Measurements from ENCODE around the gene USF3. TPM values are rescaled to one million over a fixed set of nuclear protein-coding genes. Genes with fewer than 3 reads are reported as not detected.

USF3 gene
- total and polyA plus RNA-seq, 3 experiments from 2014 or later = 4.9 to 13.2 (median 11.2) TPM

GRCh38 chr3:113736548-113737089 is 40.2 kb upstream of the USF3 start:
- no peaks in the 10 kb centered on the region for H3K36me3 ChIP-seq (ENCODE audit: insufficient read depth, low read length)
- Mint-ChIP-seq H3K36me3 (peaks cover 0 to 21% (median 0%) of the 10 kb centered on the region in 3 donors), H3K27me3 (no peaks in the 10 kb centered on the region), H3K4me3 (peak overlapping the region in 2 of 7 donors; percentile 51 to 56), H3K27ac (peak overlapping the region; percentile 80 to 97 (median 88)), H3K4me1 (peaks cover 51 to 89% (median 86%) of the 10 kb centered on the region in 3 donors), H3K9me3 (no peaks in the 10 kb centered on the region)
- no peak overlapping the region for H3K27ac ChIP-seq (ENCODE audit: low read depth, low read length)
- DNase-seq = peak in 3 of 5 donors; percentile 13 to 68 (median 65)
- POLR2A ChIA-PET = interaction anchor here (0.6 to 3.2 kb wide), 2 partner anchors 9 to 477 kb away, joined by 7 to 23 read pairs; partner anchors contain the start of genes ATP6V1A and NAA50
- CTCF ChIA-PET = interaction anchor here (0.7 to 5.7 kb wide), 21 partner anchors 9 to 682 kb away, joined by 3 to 75 read pairs (median 4); partner anchors contain the start of genes ATP6V1A, GRAMD1C and NAA50
- H3K27me3 ChIP-seq (ENCODE audit: insufficient read depth, low read length, poor library complexity, severe bottlenecking) = no peaks in the 10 kb centered on the region
- no peak overlapping the region for H3K4me3 ChIP-seq (ENCODE audit: low read length)
- no peaks in the 10 kb centered on the region for H3K9me3 ChIP-seq (ENCODE audit: low read length)
- H3K4me1 ChIP-seq (ENCODE audit: insufficient read depth, low read length) = peaks cover 10% of the 10 kb centered on the region

GRCh38 chr3:113731694-113732093 is 35.3 kb upstream of the USF3 start:
- Histone ChIP-seq H3K36me3 (ENCODE audit: insufficient read depth, low read length) (no peaks in the 10 kb centered on the region), H3K27ac (ENCODE audit: low read depth, low read length) (no peak overlapping the region), H3K27me3 (ENCODE audit: insufficient read depth, low read length, poor library complexity, severe bottlenecking) (no peaks in the 10 kb centered on the region), H3K9me3 (ENCODE audit: low read length) (no peaks in the 10 kb centered on the region), H3K4me3 (ENCODE audit: low read length) (no peak overlapping the region), H3K4me1 (ENCODE audit: insufficient read depth, low read length) (no peaks in the 10 kb centered on the region)
- Mint-ChIP-seq H3K27me3 (no peaks in the 10 kb centered on the region), H3K9me3 (no peaks in the 10 kb centered on the region), H3K27ac (peak overlapping the region in 2 of 8 donors; percentile 13 to 33), H3K4me3 (no peak overlapping the region), H3K4me1 (peaks cover 40 to 74% (median 65%) of the 10 kb centered on the region in 3 donors), H3K36me3 (peaks cover 0 to 39% (median 0%) of the 10 kb centered on the region in 3 donors)
- ChIA-PET POLR2A (no interaction called here), CTCF (interaction anchor here (1.4 to 5.7 kb wide), 3 partner anchors 14 to 181 kb away, joined by 3 to 75 read pairs (median 4); partner anchors contain the start of genes ATP6V1A and NAA50)
- DNase-seq = peak in 1 of 5 donors; percentile 10

- POLR2A ChIA-PET = no interaction called here
- Histone ChIP-seq H3K27ac (ENCODE audit: low read depth, low read length) (no peak overlapping the region), H3K4me3 (ENCODE audit: low read length) (no peak overlapping the region), H3K27me3 (ENCODE audit: insufficient read depth, low read length, poor library complexity, severe bottlenecking) (no peaks in the 10 kb centered on the region), H3K36me3 (ENCODE audit: insufficient read depth, low read length) (no peaks in the 10 kb centered on the region), H3K9me3 (ENCODE audit: low read length) (no peaks in the 10 kb centered on the region), H3K4me1 (ENCODE audit: insufficient read depth, low read length) (no peaks in the 10 kb centered on the region)
- Mint-ChIP-seq H3K27ac (peak overlapping the region in 2 of 8 donors; percentile 1 to 34), H3K27me3 (no peaks in the 10 kb centered on the region), H3K4me1 (peaks cover 40 to 72% (median 66%) of the 10 kb centered on the region in 3 donors), H3K36me3 (peaks cover 0 to 40% (median 0%) of the 10 kb centered on the region in 3 donors), H3K4me3 (no peak overlapping the region), H3K9me3 (no peaks in the 10 kb centered on the region)
- DNase-seq = no peak
- CTCF ChIA-PET = interaction anchor here (1.6 kb wide), 1 partner anchor 14 kb away, joined by 5 read pairs; no protein-coding TSS in a partner anchor
Observed at GRCh38 chr3:113730550-113730949, 34.1 kb upstream of the USF3 start.

- H3K27me3 Mint-ChIP-seq = no peaks in the 10 kb centered on the region
- Histone ChIP-seq H3K27ac (ENCODE audit: low read depth, low read length) (no peak overlapping the region), H3K4me1 (ENCODE audit: insufficient read depth, low read length) (no peaks in the 10 kb centered on the region), H3K9me3 (ENCODE audit: low read length) (no peaks in the 10 kb centered on the region), H3K27me3 (ENCODE audit: insufficient read depth, low read length, poor library complexity, severe bottlenecking) (no peaks in the 10 kb centered on the region), H3K4me3 (ENCODE audit: low read length) (no peak overlapping the region), H3K36me3 (ENCODE audit: insufficient read depth, low read length) (no peaks in the 10 kb centered on the region)
- peak overlapping the region in 1 of 8 donors; percentile 73 for H3K27ac Mint-ChIP-seq
- DNase-seq = no peak
- H3K9me3 Mint-ChIP-seq = no peaks in the 10 kb centered on the region
- POLR2A ChIA-PET = interaction anchor here (0.7 kb wide), 1 partner anchor 190 kb away, joined by 4 read pairs; no protein-coding TSS in a partner anchor
- peaks cover 38 to 70% (median 63%) of the 10 kb centered on the region in 3 donors for H3K4me1 Mint-ChIP-seq
- no peak overlapping the region for H3K4me3 Mint-ChIP-seq
- CTCF ChIA-PET = interaction anchor here (2.3 kb wide), 1 partner anchor 17 kb away, joined by 8 read pairs; the partner anchor contains the start of gene NAA50
- peaks cover 0 to 50% (median 3%) of the 10 kb centered on the region in 3 donors for H3K36me3 Mint-ChIP-seq
Observed at GRCh38 chr3:113728661-113729060, 32.2 kb upstream of the USF3 start.

GRCh38 chr3:113721636-113722035 is 25.2 kb upstream of the USF3 start:
- Mint-ChIP-seq H3K27ac (peak overlapping the region in 1 of 8 donors; percentile 91), H3K36me3 (peaks cover 11 to 71% (median 14%) of the 10 kb centered on the region in 3 donors)
- POLR2A ChIA-PET = no interaction called here

GRCh38 chr3:113719758-113720157 is 23.3 kb upstream of the USF3 start:
- Mint-ChIP-seq H3K9me3 (no peaks in the 10 kb centered on the region), H3K4me3 (no peak overlapping the region), H3K27ac (no peak overlapping the region), H3K36me3 (peaks cover 11 to 72% (median 17%) of the 10 kb centered on the region in 3 donors), H3K27me3 (no peaks in the 10 kb centered on the region), H3K4me1 (peaks cover 6 to 22% (median 16%) of the 10 kb centered on the region in 3 donors)
- no peak overlapping the region for H3K27ac ChIP-seq (ENCODE audit: low read depth, low read length)
- H3K27me3 ChIP-seq (ENCODE audit: insufficient read depth, low read length, poor library complexity, severe bottlenecking) = no peaks in the 10 kb centered on the region
- CTCF ChIA-PET = no interaction called here
- POLR2A ChIA-PET = no interaction called here
- peaks cover 30% of the 10 kb centered on the region for H3K36me3 ChIP-seq (ENCODE audit: insufficient read depth, low read length)
- no peak overlapping the region for H3K4me3 ChIP-seq (ENCODE audit: low read length)
- no peaks in the 10 kb centered on the region for H3K9me3 ChIP-seq (ENCODE audit: low read length)
- H3K4me1 ChIP-seq (ENCODE audit: insufficient read depth, low read length) = no peaks in the 10 kb centered on the region
- no peak for DNase-seq

More at GRCh38 chr3:113721636-113722035, 25.2 kb upstream of the USF3 start:
- Histone ChIP-seq H3K4me1 (ENCODE audit: insufficient read depth, low read length) (no peaks in the 10 kb centered on the region), H3K4me3 (ENCODE audit: low read length) (no peak overlapping the region), H3K36me3 (ENCODE audit: insufficient read depth, low read length) (peaks cover 30% of the 10 kb centered on the region), H3K27me3 (ENCODE audit: insufficient read depth, low read length, poor library complexity, severe bottlenecking) (no peaks in the 10 kb centered on the region), H3K27ac (ENCODE audit: low read depth, low read length) (no peak overlapping the region), H3K9me3 (ENCODE audit: low read length) (no peaks in the 10 kb centered on the region)
- Mint-ChIP-seq H3K9me3 (no peaks in the 10 kb centered on the region), H3K27me3 (no peaks in the 10 kb centered on the region), H3K4me1 (peaks cover 13 to 32% (median 26%) of the 10 kb centered on the region in 3 donors), H3K4me3 (no peak overlapping the region)
- CTCF ChIA-PET = interaction anchor here (1.1 kb wide), 1 partner anchor 23 kb away, joined by 3 read pairs; no protein-coding TSS in a partner anchor
- no peak for DNase-seq

GRCh38 chr3:113719294-113719693 is 22.9 kb upstream of the USF3 start:
- H3K4me1 ChIP-seq (ENCODE audit: insufficient read depth, low read length) = no peaks in the 10 kb centered on the region
- H3K4me3 Mint-ChIP-seq = no peak overlapping the region
- DNase-seq = no peak
- no peak overlapping the region for H3K27ac ChIP-seq (ENCODE audit: low read depth, low read length)
- ChIA-PET CTCF (no interaction called here), POLR2A (no interaction called here)
- H3K9me3 ChIP-seq (ENCODE audit: low read length) = no peaks in the 10 kb centered on the region
- H3K27ac Mint-ChIP-seq = peak overlapping the region in 1 of 8 donors; percentile 61
- H3K27me3 Mint-ChIP-seq = no peaks in the 10 kb centered on the region
- no peak overlapping the region for H3K4me3 ChIP-seq (ENCODE audit: low read length)
- no peaks in the 10 kb centered on the region for H3K9me3 Mint-ChIP-seq
- H3K4me1 Mint-ChIP-seq = peaks cover 4 to 18% (median 15%) of the 10 kb centered on the region in 3 donors
- no peaks in the 10 kb centered on the region for H3K27me3 ChIP-seq (ENCODE audit: insufficient read depth, low read length, poor library complexity, severe bottlenecking)
- peaks cover 30% of the 10 kb centered on the region for H3K36me3 ChIP-seq (ENCODE audit: insufficient read depth, low read length)
- H3K36me3 Mint-ChIP-seq = peaks cover 11 to 67% (median 17%) of the 10 kb centered on the region in 3 donors

GRCh38 chr3:113717818-113718217 is 21.4 kb upstream of the USF3 start:
- H3K4me1 Mint-ChIP-seq = peaks cover 4% of the 10 kb centered on the region in 3 donors
- DNase-seq = no peak
- peaks cover 11 to 54% (median 12%) of the 10 kb centered on the region in 3 donors for H3K36me3 Mint-ChIP-seq
- ChIA-PET POLR2A (no interaction called here), CTCF (no interaction called here)
- H3K4me3 Mint-ChIP-seq = no peak overlapping the region
- H3K4me1 ChIP-seq (ENCODE audit: insufficient read depth, low read length) = no peaks in the 10 kb centered on the region
- no peak overlapping the region for H3K27ac ChIP-seq (ENCODE audit: low read depth, low read length)
- peaks cover 24% of the 10 kb centered on the region for H3K36me3 ChIP-seq (ENCODE audit: insufficient read depth, low read length)
- no peaks in the 10 kb centered on the region for H3K9me3 Mint-ChIP-seq
- no peaks in the 10 kb centered on the region for H3K27me3 Mint-ChIP-seq
- no peak overlapping the region for H3K4me3 ChIP-seq (ENCODE audit: low read length)
- no peaks in the 10 kb centered on the region for H3K27me3 ChIP-seq (ENCODE audit: insufficient read depth, low read length, poor library complexity, severe bottlenecking)
- no peaks in the 10 kb centered on the region for H3K9me3 ChIP-seq (ENCODE audit: low read length)
- H3K27ac Mint-ChIP-seq = peak overlapping the region in 3 of 8 donors; percentile 27 to 92 (median 35)
